A673 (cell line): ENCODE measurements around the gene LIF. TPM values are rescaled to one million over a fixed set of nuclear protein-coding genes. Genes with fewer than 3 reads are reported as not detected.
A peak's percentile ranks its signal among the peaks of the same experiment; 100 is the strongest.

Experiments
- BruUV-seq: library from RNA; stranded (reverse); fragments of 400-500 nt; replicated peaks from 2 replicates; lab custom pipeline; 2021; lab: Mats Ljungman, UMichigan
- CTCF ChIA-PET: fragments of 300-600 bp; sonication (Branson Sonifier 250); formaldehyde crosslinking; loops from one replicate; lab custom pipeline; 2022; ENCODE audit warnings: antibody characterized with exemption; lab: Charles Lee
- POLR2A ChIA-PET: fragments of 300-600 bp; sonication (Branson Sonifier 250); formaldehyde crosslinking; loops from one replicate; lab custom pipeline; 2022; ENCODE audit warnings: antibody characterized with exemption; ENCODE audit not compliant: low non-redundant PET; lab: Charles Lee
- DNase-seq: peaks from one replicate; pipeline ENCODE4 v3.0.0-alpha.2; 2015; ENCODE audit warnings: low spot score
- H3K27ac ChIP-seq: fragments of 200-600 bp; sonication (generic); 2 replicates; pipeline ENCODE4 v1.5.1; 2016; ENCODE audit warnings: mixed run types, low read depth, mild to moderate bottlenecking, mixed read lengths, antibody characterized with exemption, low read length; ENCODE audit not compliant: poor library complexity, severe bottlenecking
- H3K27me3 ChIP-seq: fragments of 200-600 bp; sonication (generic); replicated peaks from 2 replicates; pipeline ENCODE4 v1.6.1; 2017; ENCODE audit warnings: mixed run types, low read depth, mild to moderate bottlenecking, mixed read lengths, antibody characterized with exemption, low read length; ENCODE audit not compliant: insufficient read depth, poor library complexity
- H3K36me3 ChIP-seq: fragments of 200-600 bp; sonication (generic); 2 replicates; pipeline ENCODE4 v1.6.1; 2016; ENCODE audit warnings: mixed run types, mild to moderate bottlenecking, mixed read lengths, antibody characterized with exemption, low read length; ENCODE audit not compliant: insufficient read depth, poor library complexity, severe bottlenecking
- H3K4me1 ChIP-seq: fragments of 200-600 bp; sonication (generic); 2 replicates; pipeline ENCODE4 v1.6.1; 2017; ENCODE audit warnings: mixed run types, mild to moderate bottlenecking, mixed read lengths, antibody characterized with exemption, low read length; ENCODE audit not compliant: insufficient read depth, poor library complexity, severe bottlenecking
- H3K4me3 ChIP-seq: fragments of 200-600 bp; sonication (generic); 2 replicates; pipeline ENCODE4 v1.5.1; 2016; ENCODE audit warnings: low read depth, mixed run types, mild to moderate bottlenecking, mixed read lengths, low read length; ENCODE audit not compliant: poor library complexity, severe bottlenecking
- H3K9me3 ChIP-seq: fragments of 200-600 bp; sonication (generic); 2 replicates; pipeline ENCODE4 v1.6.1; 2016; ENCODE audit warnings: mixed run types, low read depth, mild to moderate bottlenecking, mixed read lengths, antibody characterized with exemption, low read length; ENCODE audit not compliant: poor library complexity, severe bottlenecking
- EZH2 ChIP-seq: fragments of 200-600 bp; sonication (generic); IDR thresholded peaks from 2 replicates; pipeline ENCODE4 v1.6.1; 2017; ENCODE audit warnings: borderline replicate concordance, low read depth, mild to moderate bottlenecking, mixed read lengths, antibody characterized with exemption, low read length; ENCODE audit not compliant: poor library complexity, severe bottlenecking
- intact Hi-C: fragments of 100-400 bp; cut with micrococcal nuclease; formaldehyde crosslinking; loops from one replicate; pipeline ENCODE4 v1.10.0; 2022; ENCODE audit not compliant: unreplicated experiment
- total RNA-seq: library from RNA; stranded (reverse); gene quantifications from 2 replicates; pipeline ENCODE4 v1.2.3, GENCODE V29; 2021
- TF ChIP-seq, protein P1 (sequence below): fragments of 300-800, 200-600 bp; sonication (generic); conservative IDR thresholded peaks from 2 replicates; pipeline ENCODE4 v1.5.1; 2017; ENCODE audit warnings: low read depth, mild to moderate bottlenecking, antibody characterized with exemption, low read length, moderate library complexity, mixed read lengths

The LIF gene
- total RNA-seq, 1 experiment from 2014 or later = 0.24 TPM

DNA sequence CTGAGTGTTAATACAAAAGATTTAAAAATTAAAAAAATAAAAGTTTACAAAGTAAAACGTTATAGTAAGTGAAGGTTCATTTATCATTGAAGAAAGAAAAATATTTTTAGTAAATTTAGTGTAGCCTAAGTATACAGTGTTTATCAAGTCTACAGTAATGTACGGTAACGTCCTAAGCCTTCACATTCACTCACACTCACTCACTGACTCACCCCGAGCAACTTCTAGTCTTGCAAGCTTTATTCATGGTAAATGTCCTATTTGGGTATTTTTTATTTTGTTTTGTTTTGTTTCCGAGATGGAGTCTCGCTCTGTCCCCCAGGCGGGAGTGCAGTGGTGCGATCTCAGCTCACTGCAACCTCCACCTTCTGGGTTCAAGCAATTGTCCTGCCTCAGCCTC is 33.9 kb upstream of the LIF start:
- DNase-seq = no peak
- TF ChIP-seq EZH2 = no peak
- TF ChIP-seq, protein P1, sequence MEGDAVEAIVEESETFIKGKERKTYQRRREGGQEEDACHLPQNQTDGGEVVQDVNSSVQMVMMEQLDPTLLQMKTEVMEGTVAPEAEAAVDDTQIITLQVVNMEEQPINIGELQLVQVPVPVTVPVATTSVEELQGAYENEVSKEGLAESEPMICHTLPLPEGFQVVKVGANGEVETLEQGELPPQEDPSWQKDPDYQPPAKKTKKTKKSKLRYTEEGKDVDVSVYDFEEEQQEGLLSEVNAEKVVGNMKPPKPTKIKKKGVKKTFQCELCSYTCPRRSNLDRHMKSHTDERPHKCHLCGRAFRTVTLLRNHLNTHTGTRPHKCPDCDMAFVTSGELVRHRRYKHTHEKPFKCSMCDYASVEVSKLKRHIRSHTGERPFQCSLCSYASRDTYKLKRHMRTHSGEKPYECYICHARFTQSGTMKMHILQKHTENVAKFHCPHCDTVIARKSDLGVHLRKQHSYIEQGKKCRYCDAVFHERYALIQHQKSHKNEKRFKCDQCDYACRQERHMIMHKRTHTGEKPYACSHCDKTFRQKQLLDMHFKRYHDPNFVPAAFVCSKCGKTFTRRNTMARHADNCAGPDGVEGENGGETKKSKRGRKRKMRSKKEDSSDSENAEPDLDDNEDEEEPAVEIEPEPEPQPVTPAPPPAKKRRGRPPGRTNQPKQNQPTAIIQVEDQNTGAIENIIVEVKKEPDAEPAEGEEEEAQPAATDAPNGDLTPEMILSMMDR = no peak
- no TSS peak for BruUV-seq
- Histone ChIP-seq H3K27ac (no peak overlapping the region), H3K9me3 (no peaks in the 10 kb centered on the region), H3K4me1 (no peaks in the 10 kb centered on the region), H3K4me3 (no peak overlapping the region), H3K27me3 (no peaks in the 10 kb centered on the region), H3K36me3 (no peaks in the 10 kb centered on the region)
- intact Hi-C loops = loop anchor here (10.0 kb wide), 1 partner anchor 324 kb away; the partner anchor contains the start of gene TCN2
- ChIA-PET POLR2A (no interaction called here), CTCF (interaction anchor here (1.1 kb wide), 1 partner anchor 107 kb away, joined by 3 read pairs; the partner anchor contains the start of gene RNF215)

DNA sequence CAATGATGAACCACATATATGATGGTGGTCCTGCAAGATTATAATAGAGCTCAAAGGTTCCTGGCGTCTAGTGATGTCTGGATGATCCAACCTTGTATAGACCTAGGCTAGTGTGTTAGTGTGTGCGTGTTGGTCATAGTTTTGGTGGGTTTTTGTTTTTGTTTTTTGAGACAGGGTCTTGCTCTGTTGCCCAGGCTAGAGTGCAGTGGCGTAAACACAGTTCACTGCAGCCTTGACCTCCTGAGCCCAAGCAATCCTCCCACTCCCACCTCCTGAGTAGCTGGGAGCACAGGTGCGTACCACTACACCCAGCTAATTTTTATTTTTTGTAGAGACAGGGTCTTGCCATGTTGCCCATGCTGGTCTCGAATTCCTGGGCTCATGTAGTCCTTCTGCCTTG is 33.4 kb upstream of the LIF start:
- H3K36me3 ChIP-seq = no peaks in the 10 kb centered on the region
- H3K27ac ChIP-seq = no peak overlapping the region
- CTCF ChIA-PET = interaction anchor here (1.1 kb wide), 1 partner anchor 107 kb away, joined by 3 read pairs; the partner anchor contains the start of gene RNF215
- H3K9me3 ChIP-seq = no peaks in the 10 kb centered on the region
- DNase-seq = no peak
- H3K27me3 ChIP-seq = no peaks in the 10 kb centered on the region
- H3K4me1 ChIP-seq = no peaks in the 10 kb centered on the region
- intact Hi-C loops = loop anchor here (10.0 kb wide), 1 partner anchor 325 kb away; the partner anchor contains the start of gene TCN2
- TF ChIP-seq, protein P1 = no peak
- TF ChIP-seq EZH2 = no peak
- no peak overlapping the region for H3K4me3 ChIP-seq
- POLR2A ChIA-PET = no interaction called here
- no TSS peak for BruUV-seq

GRCh38 chr22:30279046-30279788 is 32.7 kb upstream of the LIF start:
- H3K27me3 ChIP-seq = no peaks in the 10 kb centered on the region
- intact Hi-C loops = no loop called here
- no peaks in the 10 kb centered on the region for H3K36me3 ChIP-seq
- peak; percentile 29 for DNase-seq
- no peak overlapping the region for H3K4me3 ChIP-seq
- no TSS peak for BruUV-seq
- H3K27ac ChIP-seq = no peak overlapping the region
- no peaks in the 10 kb centered on the region for H3K9me3 ChIP-seq
- POLR2A ChIA-PET = no interaction called here
- TF ChIP-seq, protein P1 = no peak
- no peak for TF ChIP-seq EZH2
- no peaks in the 10 kb centered on the region for H3K4me1 ChIP-seq
- CTCF ChIA-PET = interaction anchor here (1.1 kb wide), 1 partner anchor 108 kb away, joined by 3 read pairs; the partner anchor contains the start of gene RNF215
